GM12891 (cell line): ENCODE data around the gene SBNO1.
A peak's percentile ranks its signal among the peaks of the same experiment; 100 is the strongest.

Source experiments
- POLR2A ChIP-seq: IDR thresholded peaks from 2 replicates; pipeline ENCODE4 v1.6.1; 2011; ENCODE audit warnings: low read depth, low read length, control low read depth
- POLR2AphosphoS5 ChIP-seq: IDR thresholded peaks from 2 replicates; pipeline ENCODE4 v1.6.1; 2011; ENCODE audit warnings: low read depth, low read length, control low read depth

DNA sequence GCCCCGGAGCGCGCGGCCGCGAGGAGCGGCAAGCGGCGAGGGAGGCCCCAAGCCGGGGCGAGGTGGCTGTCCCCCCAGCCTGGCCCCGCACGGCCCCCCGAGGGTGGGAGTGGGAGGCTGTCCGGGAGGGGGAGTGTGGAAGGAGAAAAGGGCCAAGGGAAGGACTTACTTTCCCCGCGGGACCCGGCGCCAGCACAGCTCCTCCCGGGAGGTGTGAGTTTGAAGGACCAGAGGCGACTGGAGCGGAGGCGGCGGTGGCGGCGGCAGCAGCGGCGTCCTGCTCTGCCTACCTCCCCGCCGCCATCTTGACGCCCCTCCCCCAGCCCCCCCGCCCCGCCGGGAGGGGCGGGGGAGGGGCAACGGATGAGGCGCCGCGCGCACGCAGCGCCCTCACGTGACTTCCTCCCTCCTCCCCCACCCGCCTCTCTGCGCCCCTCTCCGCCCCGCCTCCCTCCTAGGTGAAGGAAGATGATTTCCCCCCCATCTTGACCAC is at the start of gene SBNO1:
- TF ChIP-seq POLR2A: peak; percentile 77
- TF ChIP-seq POLR2AphosphoS5: no peak
